Neural cell (in vitro differentiated cells): ENCODE results near the gene TACR2.

ENCODE experiments used
- EZH2 ChIP-seq: fragments of 200-600, 300-800 bp; shearing (Covaris generic), sonication (generic); IDR thresholded peaks from 2 replicates; pipeline ENCODE4 v1.6.1; 2014; ENCODE audit warnings: antibody characterized with exemption, low read length, borderline replicate concordance, mild to moderate bottlenecking; ENCODE audit not compliant: insufficient read depth, poor library complexity, severe bottlenecking
- POLR2AphosphoS5 ChIP-seq: IDR thresholded peaks from 2 replicates; pipeline ENCODE4 v1.6.1; 2012
- REST ChIP-seq: IDR thresholded peaks from 2 replicates; pipeline ENCODE4 v1.6.1; 2012; ENCODE audit warnings: borderline replicate concordance
- TAF1 ChIP-seq: IDR thresholded peaks from 2 replicates; pipeline ENCODE4 v1.6.1; 2012; ENCODE audit warnings: low read depth
- TF ChIP-seq, protein P1 (sequence below): fragments of 450-650 bp; IDR thresholded peaks from 2 replicates; pipeline ENCODE4 v1.5.1; 2014; ENCODE audit warnings: antibody characterized with exemption, mild to moderate bottlenecking, moderate library complexity; ENCODE audit not compliant: poor library complexity, severe bottlenecking

DNA sequence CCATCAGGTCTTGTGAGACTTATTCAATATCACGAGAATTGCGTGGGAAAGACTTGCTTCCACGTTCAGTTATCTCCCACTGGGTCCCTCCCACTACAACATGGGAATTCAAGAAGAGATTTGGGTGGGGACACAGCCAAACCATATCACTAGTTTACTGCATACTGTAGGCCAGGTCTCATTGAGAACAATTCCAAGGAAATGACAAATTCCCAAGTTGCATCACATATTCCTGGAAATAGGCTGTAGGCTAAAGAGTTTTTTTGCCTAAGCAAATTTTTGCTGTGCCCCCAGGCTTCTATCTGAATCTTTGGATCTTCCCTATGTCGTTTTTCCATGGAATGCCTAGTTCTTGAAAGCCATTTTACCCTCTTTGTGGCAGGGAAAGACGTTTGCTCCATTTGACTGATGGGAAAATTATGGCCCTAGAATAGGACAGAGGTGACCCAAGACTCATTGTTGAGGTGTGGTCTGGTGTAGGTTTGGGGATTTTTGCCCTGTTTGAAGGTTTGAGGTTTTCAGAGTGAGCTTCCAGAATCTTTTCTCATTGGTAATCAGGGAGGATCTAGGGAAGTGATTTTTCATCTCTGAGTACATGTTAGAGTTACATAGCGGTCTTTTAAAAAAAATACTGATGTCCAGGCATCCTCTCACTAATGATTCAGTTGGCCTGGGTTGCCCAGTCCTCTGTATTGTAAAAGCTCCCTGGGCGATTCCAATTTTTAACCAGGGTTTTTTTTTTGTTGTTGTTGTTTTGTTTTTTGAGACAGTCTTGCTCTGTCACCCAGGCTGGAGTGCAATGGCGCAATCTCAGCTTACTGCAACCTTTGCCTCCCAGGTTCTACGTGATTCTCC, 44.4 kb downstream of the TACR2 start:
- TF ChIP-seq POLR2AphosphoS5, result no peak
- no peak for TF ChIP-seq TAF1
- TF ChIP-seq, protein P1, sequence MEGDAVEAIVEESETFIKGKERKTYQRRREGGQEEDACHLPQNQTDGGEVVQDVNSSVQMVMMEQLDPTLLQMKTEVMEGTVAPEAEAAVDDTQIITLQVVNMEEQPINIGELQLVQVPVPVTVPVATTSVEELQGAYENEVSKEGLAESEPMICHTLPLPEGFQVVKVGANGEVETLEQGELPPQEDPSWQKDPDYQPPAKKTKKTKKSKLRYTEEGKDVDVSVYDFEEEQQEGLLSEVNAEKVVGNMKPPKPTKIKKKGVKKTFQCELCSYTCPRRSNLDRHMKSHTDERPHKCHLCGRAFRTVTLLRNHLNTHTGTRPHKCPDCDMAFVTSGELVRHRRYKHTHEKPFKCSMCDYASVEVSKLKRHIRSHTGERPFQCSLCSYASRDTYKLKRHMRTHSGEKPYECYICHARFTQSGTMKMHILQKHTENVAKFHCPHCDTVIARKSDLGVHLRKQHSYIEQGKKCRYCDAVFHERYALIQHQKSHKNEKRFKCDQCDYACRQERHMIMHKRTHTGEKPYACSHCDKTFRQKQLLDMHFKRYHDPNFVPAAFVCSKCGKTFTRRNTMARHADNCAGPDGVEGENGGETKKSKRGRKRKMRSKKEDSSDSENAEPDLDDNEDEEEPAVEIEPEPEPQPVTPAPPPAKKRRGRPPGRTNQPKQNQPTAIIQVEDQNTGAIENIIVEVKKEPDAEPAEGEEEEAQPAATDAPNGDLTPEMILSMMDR, result no peak
- no peak for TF ChIP-seq REST
- TF ChIP-seq EZH2, result no peak
